ENCODE data around the gene PPFIBP1.

Gene PPFIBP1

DNA sequence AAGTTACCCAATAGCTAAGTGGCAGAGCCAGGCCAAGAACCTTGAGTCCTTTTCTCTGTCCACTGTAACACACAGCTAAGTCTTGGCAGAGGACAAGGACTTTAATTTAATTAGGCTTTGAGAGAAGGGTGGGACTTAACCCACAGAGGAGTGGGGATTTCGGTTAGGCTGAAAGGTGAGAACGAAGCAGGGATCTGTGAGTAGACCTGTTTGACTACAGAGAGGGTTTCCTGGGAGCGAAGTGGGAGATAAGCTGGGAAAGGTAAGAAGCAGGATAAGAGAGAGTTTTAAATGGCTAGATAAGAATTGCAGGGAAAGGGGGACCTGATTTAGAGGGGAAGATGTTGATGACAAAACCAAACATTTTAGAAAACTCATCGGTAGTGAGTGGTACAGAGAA is 2.0 kb upstream of the PPFIBP1 start:
- no peak overlapping the region for H3K4ac ChIP-seq (ENCODE audit: low read depth in 1 of 2, low read length in 2 of 2)
- H4K91ac ChIP-seq (ENCODE audit: low read length) = no peak overlapping the region
- H3K4me1 ChIP-seq (ENCODE audit: control insufficient read depth, insufficient read depth, low read depth, low read length) = peaks cover 7% of the 10 kb centered on the region
- no peak for DNase-seq
- 82% methylated on average over 4 of the region's 4 CpGs for WGBS
- H3K4me2 ChIP-seq (ENCODE audit: low read length, poor library complexity, severe bottlenecking) = no peak overlapping the region
- no peak overlapping the region for H3K18ac ChIP-seq (ENCODE audit: low read depth in 1 of 2, low read length in 2 of 2)
- H2BK12ac ChIP-seq (ENCODE audit: low read length in 2 of 2) = no peak overlapping the region
- H2AFZ ChIP-seq (ENCODE audit: low read depth, low read length) = no peak overlapping the region
- no peak overlapping the region for H2BK120ac ChIP-seq (ENCODE audit: low read depth, low read length)
- H3K9me3 ChIP-seq (ENCODE audit: control insufficient read depth, low read length) = no peaks in the 10 kb centered on the region
- H3K79me1 ChIP-seq (replicated peaks; ENCODE audit: low read length, poor library complexity, severe bottlenecking) = no peaks in the 10 kb centered on the region
- H2BK5ac ChIP-seq (ENCODE audit: low read depth, low read length, poor library complexity, severe bottlenecking) = no peak overlapping the region
- H4K8ac ChIP-seq (ENCODE audit: low read length) = no peak overlapping the region
- H3K4me3 ChIP-seq (ENCODE audit: insufficient read depth in 1 of 2, low read depth in 1 of 2, low read length in 2 of 2) = no peak overlapping the region
- H3K23ac ChIP-seq (ENCODE audit: low read length in 2 of 2) = no peak overlapping the region
- H3K36me3 ChIP-seq (ENCODE audit: control insufficient read depth in 1 of 2, insufficient read depth in 2 of 2, low read depth in 1 of 2, low read length in 2 of 2) = no peaks in the 10 kb centered on the region
- no peak overlapping the region for H3K9ac ChIP-seq (ENCODE audit: low read length)
- no peaks in the 10 kb centered on the region for H3K27me3 ChIP-seq (ENCODE audit: control insufficient read depth in 1 of 2, insufficient read depth in 1 of 2, low read length in 2 of 2)
- peak overlapping the region; percentile 5 for H2AK5ac ChIP-seq (ENCODE audit: low read length, severe bottlenecking)
- H3K27ac ChIP-seq (ENCODE audit: low read length, poor library complexity, severe bottlenecking) = no peak overlapping the region
- no peak overlapping the region for H3K14ac ChIP-seq (ENCODE audit: low read length in 2 of 2)
- no peak overlapping the region for H2BK15ac ChIP-seq (ENCODE audit: low read depth, poor library complexity, severe bottlenecking)

DNA sequence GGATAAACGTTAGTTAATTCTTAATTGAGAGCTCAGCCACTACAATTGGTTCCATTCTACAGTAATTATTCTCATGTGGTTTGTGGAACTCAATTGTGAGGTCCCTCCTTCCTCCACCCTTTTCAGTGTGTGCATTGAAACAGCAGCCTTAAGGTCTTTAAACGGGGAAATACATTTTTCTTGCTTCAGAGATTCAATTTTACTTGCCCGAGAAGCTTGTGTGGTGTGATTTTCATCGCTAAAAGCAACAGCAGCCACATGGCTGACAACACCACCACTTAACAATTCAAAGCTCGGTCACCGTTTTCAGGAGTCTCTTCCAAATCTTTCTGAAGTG is 733 bp upstream of the PPFIBP1 start:
- Histone ChIP-seq H3K4me3 (ENCODE audit: insufficient read depth in 1 of 2, low read depth in 1 of 2, low read length in 2 of 2) (peak overlapping the region in 1 of 2 experiments; percentile 89), H2BK5ac (ENCODE audit: low read depth, low read length, poor library complexity, severe bottlenecking) (no peak overlapping the region), H4K8ac (ENCODE audit: low read length) (no peak overlapping the region), H3K23ac (ENCODE audit: low read length in 2 of 2) (no peak overlapping the region), H3K4me2 (ENCODE audit: low read length, poor library complexity, severe bottlenecking) (peak overlapping the region; percentile 58), H3K79me1 (replicated peaks; ENCODE audit: low read length, poor library complexity, severe bottlenecking) (no peaks in the 10 kb centered on the region), H3K18ac (ENCODE audit: low read depth in 1 of 2, low read length in 2 of 2) (peak overlapping the region; percentile 64 to 82), H2AFZ (ENCODE audit: low read depth, low read length) (no peak overlapping the region), H3K4ac (ENCODE audit: low read depth in 1 of 2, low read length in 2 of 2) (peak overlapping the region in 1 of 2 experiments; percentile 26), H2AK5ac (ENCODE audit: low read length, severe bottlenecking) (no peak overlapping the region), H3K36me3 (ENCODE audit: control insufficient read depth in 1 of 2, insufficient read depth in 2 of 2, low read depth in 1 of 2, low read length in 2 of 2) (no peaks in the 10 kb centered on the region), H3K27ac (ENCODE audit: low read length, poor library complexity, severe bottlenecking) (peak overlapping the region; percentile 96), H3K9me3 (ENCODE audit: control insufficient read depth, low read length) (no peaks in the 10 kb centered on the region), H2BK12ac (ENCODE audit: low read length in 2 of 2) (no peak overlapping the region), H3K9ac (ENCODE audit: low read length) (peak overlapping the region; percentile 99), H3K27me3 (ENCODE audit: control insufficient read depth in 1 of 2, insufficient read depth in 1 of 2, low read length in 2 of 2) (no peaks in the 10 kb centered on the region), H2BK15ac (ENCODE audit: low read depth, poor library complexity, severe bottlenecking) (no peak overlapping the region), H3K4me1 (ENCODE audit: control insufficient read depth, insufficient read depth, low read depth, low read length) (peaks cover 9% of the 10 kb centered on the region), H4K91ac (ENCODE audit: low read length) (no peak overlapping the region), H2BK120ac (ENCODE audit: low read depth, low read length) (no peak overlapping the region), H3K14ac (ENCODE audit: low read length in 2 of 2) (no peak overlapping the region)
- 0% methylated on average over 4 of the region's 6 CpGs for WGBS
- DNase-seq = no peak

DNA sequence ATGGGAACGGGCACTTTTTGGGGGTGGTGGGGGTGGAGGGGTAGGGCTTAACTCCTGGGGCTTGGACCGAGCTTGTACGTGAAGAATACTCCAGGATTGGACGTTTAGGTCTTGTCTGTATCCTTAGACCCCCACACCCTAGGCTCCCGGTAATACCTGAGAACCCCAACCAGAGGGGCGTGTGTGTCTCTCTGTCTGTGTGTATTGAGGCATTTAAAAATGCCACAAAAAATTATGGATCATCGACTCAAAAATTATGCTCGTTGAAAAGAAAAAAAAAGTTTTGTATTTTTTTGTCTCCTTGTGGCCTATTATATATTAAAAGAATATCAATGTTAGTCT is 459 bp downstream of the PPFIBP1 start:
- Histone ChIP-seq H2BK5ac (ENCODE audit: low read depth, low read length, poor library complexity, severe bottlenecking) (no peak overlapping the region), H3K4me1 (ENCODE audit: control insufficient read depth, insufficient read depth, low read depth, low read length) (peaks cover 9% of the 10 kb centered on the region), H3K27me3 (ENCODE audit: control insufficient read depth in 1 of 2, insufficient read depth in 1 of 2, low read length in 2 of 2) (no peaks in the 10 kb centered on the region), H2BK120ac (ENCODE audit: low read depth, low read length) (no peak overlapping the region), H3K23ac (ENCODE audit: low read length in 2 of 2) (no peak overlapping the region), H2BK12ac (ENCODE audit: low read length in 2 of 2) (no peak overlapping the region), H4K91ac (ENCODE audit: low read length) (peak overlapping the region; percentile 83), H4K8ac (ENCODE audit: low read length) (peak overlapping the region; percentile 64), H3K4me3 (ENCODE audit: insufficient read depth in 1 of 2, low read depth in 1 of 2, low read length in 2 of 2) (peak overlapping the region; percentile 65 to 89), H3K36me3 (ENCODE audit: control insufficient read depth in 1 of 2, insufficient read depth in 2 of 2, low read depth in 1 of 2, low read length in 2 of 2) (peaks cover 0 to 5% of the 10 kb centered on the region in 2 experiments), H3K27ac (ENCODE audit: low read length, poor library complexity, severe bottlenecking) (peak overlapping the region; percentile 97), H3K18ac (ENCODE audit: low read depth in 1 of 2, low read length in 2 of 2) (peak overlapping the region; percentile 26 to 81), H3K9me3 (ENCODE audit: control insufficient read depth, low read length) (no peaks in the 10 kb centered on the region), H2BK15ac (ENCODE audit: low read depth, poor library complexity, severe bottlenecking) (no peak overlapping the region), H3K4ac (ENCODE audit: low read depth in 1 of 2, low read length in 2 of 2) (peak overlapping the region in 1 of 2 experiments; percentile 44), H3K14ac (ENCODE audit: low read length in 2 of 2) (no peak overlapping the region), H3K4me2 (ENCODE audit: low read length, poor library complexity, severe bottlenecking) (peak overlapping the region; percentile 21), H2AFZ (ENCODE audit: low read depth, low read length) (no peak overlapping the region), H2AK5ac (ENCODE audit: low read length, severe bottlenecking) (no peak overlapping the region), H3K9ac (ENCODE audit: low read length) (peak overlapping the region; percentile 99), H3K79me1 (replicated peaks; ENCODE audit: low read length, poor library complexity, severe bottlenecking) (no peaks in the 10 kb centered on the region)
- WGBS = no CpG with 5 or more reads among the region's 8 CpGs
- DNase-seq = no peak

DNA sequence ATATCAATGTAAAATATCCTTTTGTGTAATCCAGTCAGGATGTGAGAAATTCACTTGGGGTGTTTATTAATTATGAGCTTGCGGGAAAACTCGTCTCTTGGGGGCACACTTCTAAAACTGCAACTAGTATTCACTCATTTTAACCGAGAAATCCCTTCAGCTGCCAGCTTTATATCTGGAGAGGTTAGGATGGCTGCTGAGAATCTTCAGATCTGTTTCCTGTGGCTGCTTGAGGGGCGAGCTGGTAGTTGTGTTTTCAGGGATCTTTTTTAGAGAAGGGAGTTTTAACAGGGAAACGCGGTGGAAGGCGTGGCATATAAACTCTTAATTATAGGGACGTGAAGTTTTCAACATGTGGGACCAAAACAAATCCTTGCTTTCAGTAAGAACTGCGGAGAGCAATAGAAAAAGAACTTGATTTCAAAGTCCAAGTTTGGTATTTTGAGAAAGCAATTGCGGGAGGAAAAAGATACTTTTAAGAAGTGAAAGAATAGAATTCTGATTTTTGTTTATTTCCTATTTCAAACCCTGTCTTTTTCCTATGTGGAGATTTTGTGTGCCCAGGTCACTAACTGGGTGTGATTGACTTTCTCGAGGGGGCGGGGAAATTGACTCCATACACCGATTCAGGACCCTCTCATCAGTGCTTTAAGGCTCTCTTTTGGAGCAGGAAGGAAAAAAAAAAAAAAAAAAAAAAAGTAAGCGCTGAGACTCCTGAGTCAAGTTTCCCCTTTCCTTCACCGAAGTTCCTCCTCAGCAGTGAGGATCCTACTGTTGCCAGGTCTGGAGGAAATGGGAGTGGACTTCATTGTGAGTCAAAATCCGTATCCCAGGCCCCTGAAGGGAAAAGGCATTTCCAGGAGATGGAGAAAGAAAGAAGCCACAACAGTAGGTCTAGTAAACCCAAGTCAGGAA is 1.1 kb downstream of the PPFIBP1 start:
- H3K79me1 ChIP-seq (replicated peaks; ENCODE audit: low read length, poor library complexity, severe bottlenecking) = no peaks in the 10 kb centered on the region
- no peak overlapping the region for H4K8ac ChIP-seq (ENCODE audit: low read length)
- H3K27ac ChIP-seq (ENCODE audit: low read length, poor library complexity, severe bottlenecking) = peak overlapping the region; percentile 50
- no peaks in the 10 kb centered on the region for H3K27me3 ChIP-seq (ENCODE audit: control insufficient read depth in 1 of 2, insufficient read depth in 1 of 2, low read length in 2 of 2)
- H3K9ac ChIP-seq (ENCODE audit: low read length) = peak overlapping the region; percentile 99
- peak; percentile 72 for DNase-seq
- H3K4me1 ChIP-seq (ENCODE audit: control insufficient read depth, insufficient read depth, low read depth, low read length) = peaks cover 9% of the 10 kb centered on the region
- WGBS = under 1% methylated on average over 10 of the region's 16 CpGs
- H3K4ac ChIP-seq (ENCODE audit: low read depth in 1 of 2, low read length in 2 of 2) = no peak overlapping the region
- peak overlapping the region; percentile 71 for H3K4me2 ChIP-seq (ENCODE audit: low read length, poor library complexity, severe bottlenecking)
- H2BK15ac ChIP-seq (ENCODE audit: low read depth, poor library complexity, severe bottlenecking) = no peak overlapping the region
- H3K14ac ChIP-seq (ENCODE audit: low read length in 2 of 2) = no peak overlapping the region
- no peak overlapping the region for H2AFZ ChIP-seq (ENCODE audit: low read depth, low read length)
- no peak overlapping the region for H2BK5ac ChIP-seq (ENCODE audit: low read depth, low read length, poor library complexity, severe bottlenecking)
- no peak overlapping the region for H2AK5ac ChIP-seq (ENCODE audit: low read length, severe bottlenecking)
- H3K4me3 ChIP-seq (ENCODE audit: insufficient read depth in 1 of 2, low read depth in 1 of 2, low read length in 2 of 2) = peak overlapping the region; percentile 8 to 89
- H4K91ac ChIP-seq (ENCODE audit: low read length) = no peak overlapping the region
- H3K36me3 ChIP-seq (ENCODE audit: control insufficient read depth in 1 of 2, insufficient read depth in 2 of 2, low read depth in 1 of 2, low read length in 2 of 2) = peaks cover 0 to 5% of the 10 kb centered on the region in 2 experiments
- no peaks in the 10 kb centered on the region for H3K9me3 ChIP-seq (ENCODE audit: control insufficient read depth, low read length)
- no peak overlapping the region for H2BK12ac ChIP-seq (ENCODE audit: low read length in 2 of 2)
- no peak overlapping the region for H3K23ac ChIP-seq (ENCODE audit: low read length in 2 of 2)
- no peak overlapping the region for H2BK120ac ChIP-seq (ENCODE audit: low read depth, low read length)
- no peak overlapping the region for H3K18ac ChIP-seq (ENCODE audit: low read depth in 1 of 2, low read length in 2 of 2)
